Trophoblast cell (in vitro differentiated cells and primary cell): ENCODE measurements around the gene CD177.
"Not testable (repeated sequence)": the region's sequence is repeated elsewhere in the genome, so short reads cannot be mapped to it uniquely, and the experiment has no call there.

ENCODE experiments used
- DNase-seq, 2 donors: peaks; one replicate each; pipeline ENCODE4 v3.0.0-alpha.2; 2016
- H2AFZ ChIP-seq: 2 replicates; pipeline ENCODE4 v1.6.1; 2013; ENCODE audit warnings: low read length, moderate library complexity, mild to moderate bottlenecking; ENCODE audit not compliant: insufficient read depth, poor library complexity
- H2AK5ac ChIP-seq: 2 replicates; pipeline ENCODE4 v1.6.1; 2013; ENCODE audit warnings: mild to moderate bottlenecking, low read length
- H2BK120ac ChIP-seq: 2 replicates; pipeline ENCODE4 v1.6.1; 2013; ENCODE audit warnings: low read length, mild to moderate bottlenecking, moderate library complexity; ENCODE audit not compliant: insufficient read depth, poor library complexity
- H2BK12ac ChIP-seq: 2 replicates; pipeline ENCODE4 v1.6.1; 2013; ENCODE audit warnings: mild to moderate bottlenecking, low read length, moderate library complexity
- H2BK5ac ChIP-seq: 2 replicates; pipeline ENCODE4 v1.6.1; 2013; ENCODE audit warnings: low read length, low read depth, moderate library complexity, mild to moderate bottlenecking; ENCODE audit not compliant: poor library complexity
- H3K14ac ChIP-seq: 2 replicates; pipeline ENCODE4 v1.6.1; 2013; ENCODE audit warnings: mild to moderate bottlenecking, low read length
- H3K18ac ChIP-seq: 2 replicates; pipeline ENCODE4 v1.6.1; 2013; ENCODE audit warnings: mild to moderate bottlenecking, low read length
- H3K23ac ChIP-seq: 2 replicates; pipeline ENCODE4 v1.6.1; 2013; ENCODE audit warnings: low read length
- H3K27ac ChIP-seq: 2 replicates; pipeline ENCODE4 v1.5.1; 2013; ENCODE audit warnings: low read depth, mild to moderate bottlenecking, inconsistent platforms, low read length, moderate library complexity
- H3K27me3 ChIP-seq: 2 replicates; pipeline ENCODE4 v1.6.1; 2013; ENCODE audit warnings: inconsistent platforms, mild to moderate bottlenecking, low read length, moderate library complexity; ENCODE audit not compliant: insufficient read depth
- H3K36me3 ChIP-seq, 2 experiments: 1 replicate in 1 of 2; 2 replicates in 1 of 2; pipeline ENCODE4 v1.6.1; 2013; ENCODE audit warnings: low read length in 2 of 2, mild to moderate bottlenecking in 2 of 2, moderate library complexity in 1 of 2; ENCODE audit not compliant: insufficient read depth in 2 of 2, control insufficient read depth in 1 of 2
- H3K4ac ChIP-seq: 2 replicates; pipeline ENCODE4 v1.6.1; 2013; ENCODE audit warnings: low read depth, mild to moderate bottlenecking, low read length, moderate library complexity
- H3K4me1 ChIP-seq, 2 experiments: 1 replicate in 1 of 2; 2 replicates in 1 of 2; pipeline ENCODE4 v1.6.1; 2013; ENCODE audit warnings: low read length in 2 of 2, mild to moderate bottlenecking in 2 of 2, moderate library complexity in 1 of 2; ENCODE audit not compliant: insufficient read depth in 2 of 2, control insufficient read depth in 1 of 2
- H3K4me2 ChIP-seq: 2 replicates; pipeline ENCODE4 v1.6.1; 2013; ENCODE audit warnings: inconsistent platforms, mild to moderate bottlenecking, low read length, moderate library complexity
- H3K4me3 ChIP-seq: 2 replicates; pipeline ENCODE4 v1.5.1; 2013; ENCODE audit warnings: mild to moderate bottlenecking, low read depth, low read length, inconsistent platforms
- H3K79me1 ChIP-seq: one replicate; pipeline ENCODE4 v1.6.1; 2013; ENCODE audit warnings: low read length
- H3K79me2 ChIP-seq: 2 replicates; pipeline ENCODE4 v1.6.1; 2013; ENCODE audit warnings: low read length, mild to moderate bottlenecking; ENCODE audit not compliant: control insufficient read depth, insufficient read depth, poor library complexity
- H3K9ac ChIP-seq: 2 replicates; pipeline ENCODE4 v1.6.1; 2013; ENCODE audit warnings: mild to moderate bottlenecking, low read length
- H3K9me3 ChIP-seq: 2 replicates; pipeline ENCODE4 v1.6.1; 2013; ENCODE audit warnings: low read depth, mild to moderate bottlenecking, control low read depth, inconsistent platforms, low read length; ENCODE audit not compliant: insufficient read depth
- H4K12ac ChIP-seq: 2 replicates; pipeline ENCODE4 v1.6.1; 2013; ENCODE audit warnings: low read depth, mild to moderate bottlenecking, low read length, moderate library complexity
- H4K8ac ChIP-seq: 2 replicates; pipeline ENCODE4 v1.6.1; 2013; ENCODE audit warnings: low read depth, mild to moderate bottlenecking, low read length, moderate library complexity
- H4K91ac ChIP-seq: one replicate; pipeline ENCODE4 v1.6.1; 2013; ENCODE audit warnings: low read depth, mild to moderate bottlenecking, low read length, moderate library complexity
- WGBS: extraction: QIAGEN DNeasy Blood & Tissue Kit; methylation state at CpG from one replicate; pipeline ENCODE4 v1.1.7; 2013; ENCODE audit warnings: missing lambda C conversion rate; ENCODE audit not compliant: insufficient read length, insufficient coverage; ENCODE audit errors: extremely low coverage; 5-methylcytosine and 5-hydroxymethylcytosine counted together

Gene CD177

GRCh38 chr19:43332058-43332922 is 21.2 kb upstream of the CD177 start:
- Histone ChIP-seq H3K9me3 (peaks cover 17% of the 10 kb centered on the region), H4K8ac (no peak overlapping the region), H2BK120ac (no peak overlapping the region), H3K79me1 (no peaks in the 10 kb centered on the region), H4K12ac (no peak overlapping the region), H3K23ac (no peak overlapping the region), H3K4me2 (no peak overlapping the region), H3K4ac (no peak overlapping the region), H4K91ac (no peak overlapping the region), H3K36me3 (no peaks in the 10 kb centered on the region), H3K27ac (no peak overlapping the region), H3K4me1 (no peaks in the 10 kb centered on the region), H3K4me3 (no peak overlapping the region), H2BK12ac (no peak overlapping the region), H2BK5ac (no peak overlapping the region), H2AFZ (no peak overlapping the region), H3K27me3 (no peaks in the 10 kb centered on the region), H2AK5ac (no peak overlapping the region), H3K18ac (no peak overlapping the region), H3K14ac (no peak overlapping the region), H3K79me2 (no peaks in the 10 kb centered on the region), H3K9ac (no peak overlapping the region)
- WGBS = no CpG with 5 or more reads among the region's 10 CpGs
- DNase-seq = no peak

- H3K23ac ChIP-seq, H2BK5ac ChIP-seq, H3K4me2 ChIP-seq, H2AFZ ChIP-seq, H3K4me3 ChIP-seq, H3K79me2 ChIP-seq, H2AK5ac ChIP-seq, H3K4ac ChIP-seq, H2BK120ac ChIP-seq, H3K18ac ChIP-seq, H3K14ac ChIP-seq, H3K79me1 ChIP-seq, H4K8ac ChIP-seq, DNase-seq, H3K27me3 ChIP-seq, H3K9me3 ChIP-seq, H3K27ac ChIP-seq, H4K91ac ChIP-seq, H3K36me3 ChIP-seq, H2BK12ac ChIP-seq, H3K9ac ChIP-seq, H3K4me1 ChIP-seq, H4K12ac ChIP-seq: not testable (repeated sequence)
- WGBS = no CpG with 5 or more reads among the region's 2 CpGs
These were observed 17.0 kb upstream of the CD177 start for GRCh38 chr19:43336508-43336907.

GRCh38 chr19:43337737-43338136 is 15.7 kb upstream of the CD177 start:
- H3K9ac ChIP-seq = no peak overlapping the region
- H2BK5ac ChIP-seq = no peak overlapping the region
- H4K12ac ChIP-seq = no peak overlapping the region
- no peak overlapping the region for H3K18ac ChIP-seq
- no peak overlapping the region for H3K23ac ChIP-seq
- H2AFZ ChIP-seq = no peak overlapping the region
- no peak overlapping the region for H2BK12ac ChIP-seq
- H3K14ac ChIP-seq = no peak overlapping the region
- no peak overlapping the region for H3K27ac ChIP-seq
- H3K4me3 ChIP-seq = no peak overlapping the region
- no peaks in the 10 kb centered on the region for H3K79me1 ChIP-seq
- no peak overlapping the region for H3K4me2 ChIP-seq
- DNase-seq = no peak
- no peaks in the 10 kb centered on the region for H3K4me1 ChIP-seq
- peaks cover 5% of the 10 kb centered on the region for H3K9me3 ChIP-seq
- H3K79me2 ChIP-seq = no peaks in the 10 kb centered on the region
- H2BK120ac ChIP-seq = no peak overlapping the region
- H2AK5ac ChIP-seq = no peak overlapping the region
- H3K27me3 ChIP-seq = no peaks in the 10 kb centered on the region
- no CpG with 5 or more reads among the region's 8 CpGs for WGBS
- no peak overlapping the region for H4K8ac ChIP-seq
- no peak overlapping the region for H3K4ac ChIP-seq
- H4K91ac ChIP-seq = no peak overlapping the region
- H3K36me3 ChIP-seq = no peaks in the 10 kb centered on the region

- H4K12ac ChIP-seq = no peak overlapping the region
- no peak overlapping the region for H4K8ac ChIP-seq
- H3K27me3 ChIP-seq = no peaks in the 10 kb centered on the region
- H4K91ac ChIP-seq = no peak overlapping the region
- no peak overlapping the region for H2AK5ac ChIP-seq
- no peak overlapping the region for H3K23ac ChIP-seq
- H3K4me2 ChIP-seq = no peak overlapping the region
- H3K4me1 ChIP-seq = no peaks in the 10 kb centered on the region
- no peak overlapping the region for H3K4me3 ChIP-seq
- no peak overlapping the region for H3K9ac ChIP-seq
- H2AFZ ChIP-seq = no peak overlapping the region
- no peaks in the 10 kb centered on the region for H3K79me2 ChIP-seq
- H2BK120ac ChIP-seq = no peak overlapping the region
- H2BK12ac ChIP-seq = no peak overlapping the region
- H3K18ac ChIP-seq = no peak overlapping the region
- no peaks in the 10 kb centered on the region for H3K79me1 ChIP-seq
- WGBS = no CpG with 5 or more reads among the region's 5 CpGs
- H3K9me3 ChIP-seq = peaks cover 2% of the 10 kb centered on the region
- H2BK5ac ChIP-seq = no peak overlapping the region
- H3K36me3 ChIP-seq = no peaks in the 10 kb centered on the region
- DNase-seq = no peak
- H3K4ac ChIP-seq = no peak overlapping the region
- no peak overlapping the region for H3K27ac ChIP-seq
- H3K14ac ChIP-seq = no peak overlapping the region
These were observed 15.0 kb upstream of the CD177 start for GRCh38 chr19:43338530-43338929.
